22Rv1 (cell line): ENCODE data around the gene DUSP22.

Source experiments
- H3K27ac ChIP-seq: fragments of 450-650 bp; 2 replicates; pipeline ENCODE4 v1.5.1; 2017
- CTCF ChIP-seq: fragments of 450-650 bp; IDR thresholded peaks from 2 replicates; pipeline ENCODE4 v1.5.1; 2017; ENCODE audit warnings: mild to moderate bottlenecking
- ZFX ChIP-seq: fragments of 450-650 bp; IDR thresholded peaks from 2 replicates; pipeline ENCODE4 v1.6.1; 2017; ENCODE audit warnings: antibody characterized with exemption, borderline replicate concordance

Gene DUSP22

GRCh38 chr6:361411-362132, 69.3 kb downstream of the DUSP22 start:
- H3K27ac ChIP-seq = no peak overlapping the region
- TF ChIP-seq ZFX (no peak), CTCF (no peak)

- TF ChIP-seq ZFX = no peak
- TF ChIP-seq CTCF = no peak
These were observed 70.1 kb downstream of the DUSP22 start for GRCh38 chr6:362231-362923.

GRCh38 chr6:362924-363249, 70.6 kb downstream of the DUSP22 start:
- no peak for TF ChIP-seq ZFX
- no peak for TF ChIP-seq CTCF
- no peak overlapping the region for H3K27ac ChIP-seq

More at GRCh38 chr6:362231-362923, 70.1 kb downstream of the DUSP22 start:
- no peak overlapping the region for H3K27ac ChIP-seq

- no peak overlapping the region for H3K27ac ChIP-seq
- no peak for TF ChIP-seq CTCF
- TF ChIP-seq ZFX = no peak
These were observed 71.0 kb downstream of the DUSP22 start for GRCh38 chr6:363291-363690.

- no peak overlapping the region for H3K27ac ChIP-seq
- TF ChIP-seq CTCF (no peak), ZFX (no peak)
These were observed 71.6 kb downstream of the DUSP22 start for GRCh38 chr6:363909-364308.

- H3K27ac ChIP-seq = no peak overlapping the region
- TF ChIP-seq CTCF = no peak
- no peak for TF ChIP-seq ZFX
These were observed 72.6 kb downstream of the DUSP22 start for GRCh38 chr6:364609-365540.

GRCh38 chr6:365835-366234, 73.5 kb downstream of the DUSP22 start:
- H3K27ac ChIP-seq = no peak overlapping the region
- no peak for TF ChIP-seq CTCF
- no peak for TF ChIP-seq ZFX
